NK-92 treated with Interleukin-12 subunit alpha and Interleukin-12 subunit beta, amount 100 ng/mL, for 24 hours (cell line): ENCODE data around the gene TAF11L13.

Experiments used
- DNase-seq: peaks from one replicate; lab custom pipeline; 2025; lab: John Stamatoyannopoulos, UW

The TAF11L13 gene

DNA sequence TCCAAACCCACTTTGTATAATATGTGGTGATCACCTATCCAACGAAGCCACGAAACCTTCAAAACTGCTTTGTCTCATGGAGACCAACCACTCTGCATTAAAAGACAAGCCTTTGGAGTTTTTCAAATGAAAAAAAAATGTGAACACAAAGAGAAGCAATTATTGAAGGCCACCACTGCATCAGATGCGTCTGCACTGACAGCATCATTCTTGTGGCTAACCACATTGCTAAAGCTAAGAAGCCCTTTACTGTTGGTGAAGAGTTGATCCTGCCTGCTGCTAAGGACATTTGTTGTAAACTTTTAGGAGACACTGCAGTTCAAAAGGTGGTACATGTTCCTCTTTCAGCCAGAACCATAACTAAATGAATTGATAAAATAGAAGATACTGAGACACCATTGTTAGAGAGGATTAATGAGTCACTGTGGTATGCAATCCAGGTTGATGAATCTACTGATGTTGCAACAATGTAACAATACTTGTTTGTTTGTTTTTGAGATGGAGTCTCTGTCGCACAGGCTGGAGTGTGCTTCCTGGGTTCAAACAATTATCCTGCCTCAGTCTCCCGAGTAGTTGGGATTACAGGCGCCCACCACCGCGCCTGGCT, 47.8 kb downstream of the TAF11L13 start:
- DNase-seq: no peak

DNA sequence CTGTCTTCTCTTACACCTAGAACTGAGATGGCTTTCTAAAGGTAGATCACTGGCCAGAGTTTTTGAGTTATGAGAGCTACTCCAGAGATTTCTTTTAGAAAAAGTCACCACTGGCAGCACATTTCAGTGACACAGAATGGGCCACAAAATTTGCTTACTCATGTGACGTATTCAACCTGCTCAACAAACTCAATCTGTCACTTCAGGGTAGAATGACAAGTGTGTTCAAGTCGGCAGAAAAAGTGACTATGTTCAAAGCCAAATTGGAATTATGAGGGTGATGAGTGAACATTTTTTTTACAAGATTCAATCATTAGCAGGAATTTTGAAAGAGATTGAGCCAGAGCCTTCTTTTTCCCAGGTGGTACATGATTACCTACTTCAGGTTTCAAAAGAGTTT, 48.8 kb downstream of the TAF11L13 start:
- no peak for DNase-seq
